Stimulated activated CD4-positive, alpha-beta T cell treated with anti-CD3 and anti-CD28 coated beads, Interleukin-15, amount 100 ng/mL, for 48 hours (primary cell): Measurements from ENCODE around the gene EHD1.
"Not testable (repeated sequence)": the region's sequence is repeated elsewhere in the genome, so short reads cannot be mapped to it uniquely, and the experiment has no call there.

Experiments
- DNase-seq, 2 donors: peaks; one replicate each; pipeline ENCODE4 v3.0.0-alpha.2; 2020; ENCODE audit warnings: low read depth in 2 of 2

EHD1 gene

DNA sequence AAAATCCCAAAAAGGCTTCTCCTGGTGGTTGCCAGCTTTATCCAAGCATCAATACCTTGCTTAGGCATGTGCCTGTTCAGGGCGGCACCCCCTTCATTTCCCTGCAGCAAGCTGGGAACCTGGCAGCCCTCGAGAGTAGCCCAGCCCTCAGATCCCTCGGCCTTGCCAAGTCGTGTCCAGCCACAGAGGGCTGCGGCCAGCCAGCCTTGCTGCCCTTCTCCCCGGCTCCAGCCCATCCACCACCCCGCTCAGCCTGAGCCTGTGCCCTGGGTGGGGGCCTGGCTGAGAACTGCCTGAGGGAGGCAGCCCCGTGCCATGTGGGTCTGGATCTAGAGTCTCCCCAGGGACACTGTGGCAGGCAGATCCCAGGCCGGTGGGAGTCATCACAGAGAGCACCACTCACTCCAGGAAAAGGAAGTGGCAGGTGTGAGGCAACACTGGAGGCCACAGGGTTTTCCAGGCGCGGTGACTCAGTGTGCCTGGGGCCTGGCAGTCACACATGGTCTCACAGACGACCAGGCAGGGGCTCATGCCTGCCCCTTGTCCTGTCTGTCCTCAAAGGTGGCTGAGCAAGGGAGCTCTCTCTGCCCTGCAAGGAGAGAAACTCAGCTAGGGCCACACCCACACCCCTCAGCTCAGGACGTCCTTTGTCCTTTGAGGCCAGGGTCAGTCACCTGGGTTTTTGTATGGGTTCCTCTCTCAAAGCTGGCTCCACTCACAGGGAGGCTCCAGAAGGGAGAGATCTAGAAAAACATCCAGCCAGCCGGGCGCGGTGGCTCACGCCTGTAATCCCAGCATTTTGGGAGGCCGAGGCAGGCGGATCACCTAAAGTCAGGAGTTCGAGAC, 21.8 kb downstream of the EHD1 start:
- DNase-seq = peak; percentile 55 to 64

DNA sequence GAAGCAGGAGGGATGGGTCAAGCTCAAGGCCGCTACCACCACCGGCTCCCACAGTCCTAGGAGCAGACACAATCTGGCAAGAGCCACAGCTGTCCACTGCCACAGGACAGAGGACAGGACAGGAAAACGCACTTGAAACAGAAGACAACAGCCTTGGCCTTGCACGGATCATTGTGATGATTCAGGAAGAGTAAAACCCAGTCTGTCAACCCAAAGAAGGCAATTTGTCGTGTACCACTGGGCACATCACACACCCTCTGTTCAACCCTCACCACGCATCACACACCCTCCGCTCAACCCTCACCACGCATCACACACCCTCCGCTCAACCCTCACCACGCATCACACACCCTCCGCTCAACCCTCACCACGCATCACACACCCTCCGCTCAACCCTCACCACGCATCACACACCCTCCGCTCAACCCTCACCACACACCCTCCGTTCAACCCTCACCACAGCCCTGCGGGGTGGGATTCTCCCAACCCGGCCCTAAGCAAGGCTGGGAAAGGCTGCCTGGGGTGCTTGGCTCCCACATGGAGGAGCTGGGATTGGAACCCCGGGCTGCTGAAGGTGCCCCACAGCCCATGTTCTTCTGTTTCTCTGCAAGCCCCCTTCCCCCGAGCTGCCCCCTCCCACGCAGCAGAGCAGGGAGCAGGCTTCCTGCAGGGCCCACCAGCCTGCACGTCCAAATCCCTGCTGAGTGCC, 22.7 kb downstream of the EHD1 start:
- DNase-seq = no peak

DNA sequence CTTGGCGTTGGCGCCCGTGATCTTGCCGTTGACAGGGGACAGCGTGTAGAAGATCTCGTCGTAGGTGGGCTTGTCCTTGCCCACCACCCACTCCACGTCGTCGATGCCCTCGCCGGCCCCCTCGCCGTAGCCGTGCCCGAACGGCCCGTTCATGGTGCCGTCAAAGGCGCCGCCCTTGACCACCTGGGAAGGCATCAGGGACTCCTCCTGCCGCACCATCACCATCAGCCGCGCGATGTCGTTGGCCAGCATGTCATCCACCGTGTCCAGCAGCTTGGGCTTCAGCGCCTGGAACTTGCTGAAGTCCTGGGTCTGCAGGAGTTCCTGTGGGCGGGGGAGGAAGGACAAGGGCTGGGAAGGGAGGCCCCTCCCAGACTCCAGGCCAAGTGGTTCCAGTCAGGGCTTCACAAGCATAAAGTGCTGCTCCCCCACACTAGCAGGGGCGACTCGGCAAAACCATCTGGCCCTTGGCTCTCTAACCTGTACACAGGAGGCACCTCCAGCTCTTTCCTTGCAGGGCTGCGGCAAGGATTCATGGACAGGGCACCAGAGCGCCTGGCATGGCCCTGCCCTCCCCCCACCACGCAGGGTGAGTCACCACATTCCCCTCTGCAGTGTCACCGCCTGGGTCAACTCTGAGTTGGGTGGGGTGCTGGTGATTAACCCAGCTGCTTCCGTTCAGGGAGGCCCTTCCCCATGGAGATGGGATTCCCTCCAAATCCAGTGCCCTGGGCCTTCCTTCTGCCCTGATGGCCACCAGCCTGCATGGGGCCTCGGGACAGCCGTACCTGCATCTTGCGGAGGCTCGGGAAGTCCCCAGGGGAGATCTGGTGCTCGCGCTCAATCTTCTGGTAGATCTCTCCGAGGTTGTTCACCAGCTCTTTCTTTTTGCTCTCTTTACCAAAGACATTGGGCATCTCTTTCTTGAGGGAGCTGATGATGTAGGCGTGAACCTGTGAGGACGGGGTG, 23.6 kb downstream of the EHD1 start:
- DNase-seq = no peak

GRCh38 chr11:64854157-64854533, 24.3 kb downstream of the EHD1 start:
- no peak for DNase-seq

- DNase-seq = no peak
These were observed 24.7 kb downstream of the EHD1 start for GRCh38 chr11:64853709-64854108.

DNA sequence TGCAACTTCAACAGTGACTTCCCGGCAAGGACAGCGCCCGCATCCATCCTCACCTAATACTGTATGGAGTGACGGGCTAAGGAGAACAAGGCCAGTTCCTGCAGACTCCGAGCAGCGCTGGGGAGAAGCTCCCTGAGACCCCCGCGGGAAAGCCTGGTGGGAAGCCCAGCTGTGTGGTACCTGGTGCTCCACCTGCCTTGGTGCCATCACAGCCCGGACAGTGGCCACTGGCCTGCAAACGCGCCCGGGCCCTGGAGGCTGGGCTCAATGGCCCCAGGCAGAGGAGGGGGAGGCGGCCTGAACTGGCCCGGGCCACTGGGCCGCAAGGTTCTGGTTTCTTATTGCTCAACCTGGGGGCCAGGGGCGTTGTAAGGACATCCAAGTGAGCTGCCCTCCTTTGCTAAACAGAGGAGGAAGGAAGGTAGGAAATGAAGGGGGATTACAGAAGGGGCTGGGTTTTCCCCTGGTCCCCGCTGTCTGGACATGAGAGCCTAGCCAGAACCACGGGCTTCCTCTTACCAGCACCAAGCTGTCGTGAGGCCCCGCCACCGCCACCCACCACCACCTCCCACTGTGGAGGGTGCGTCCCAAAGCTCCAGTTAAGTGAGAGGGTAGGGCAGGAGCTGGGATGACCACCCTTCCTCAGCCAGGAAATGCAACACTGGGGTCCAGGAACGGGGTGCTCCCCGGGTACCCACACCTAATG, 25.5 kb downstream of the EHD1 start:
- DNase-seq = no peak

DNA sequence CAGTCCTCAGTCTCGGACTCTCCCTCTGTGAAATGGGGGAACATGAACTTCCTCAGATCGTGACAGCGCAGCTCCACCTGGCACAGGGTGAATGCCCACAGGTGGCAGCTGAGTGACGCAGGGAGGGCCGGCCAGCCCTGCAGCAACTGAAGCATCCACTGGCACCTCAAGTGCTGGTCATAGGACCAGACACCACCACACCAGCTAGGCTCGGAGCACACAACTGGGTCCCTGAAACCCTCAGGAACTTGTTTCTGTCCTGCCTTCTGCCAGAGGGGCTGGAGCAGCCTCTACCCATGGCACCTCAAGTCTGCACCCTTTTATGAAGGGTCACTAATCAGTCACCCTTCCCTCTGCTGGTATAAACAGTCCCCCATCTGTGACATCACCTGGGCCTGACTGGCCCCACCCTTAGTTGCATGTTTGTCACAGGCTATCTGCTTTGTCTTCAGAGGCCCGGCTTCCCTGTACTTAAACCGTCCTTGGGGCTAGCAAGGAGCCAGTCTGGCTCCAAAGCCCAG, 26.5 kb downstream of the EHD1 start:
- DNase-seq = no peak

GRCh38 chr11:64850979-64851567, 27.3 kb downstream of the EHD1 start:
- no peak for DNase-seq

GRCh38 chr11:64849598-64850356, 28.6 kb downstream of the EHD1 start:
- DNase-seq = no peak

DNA sequence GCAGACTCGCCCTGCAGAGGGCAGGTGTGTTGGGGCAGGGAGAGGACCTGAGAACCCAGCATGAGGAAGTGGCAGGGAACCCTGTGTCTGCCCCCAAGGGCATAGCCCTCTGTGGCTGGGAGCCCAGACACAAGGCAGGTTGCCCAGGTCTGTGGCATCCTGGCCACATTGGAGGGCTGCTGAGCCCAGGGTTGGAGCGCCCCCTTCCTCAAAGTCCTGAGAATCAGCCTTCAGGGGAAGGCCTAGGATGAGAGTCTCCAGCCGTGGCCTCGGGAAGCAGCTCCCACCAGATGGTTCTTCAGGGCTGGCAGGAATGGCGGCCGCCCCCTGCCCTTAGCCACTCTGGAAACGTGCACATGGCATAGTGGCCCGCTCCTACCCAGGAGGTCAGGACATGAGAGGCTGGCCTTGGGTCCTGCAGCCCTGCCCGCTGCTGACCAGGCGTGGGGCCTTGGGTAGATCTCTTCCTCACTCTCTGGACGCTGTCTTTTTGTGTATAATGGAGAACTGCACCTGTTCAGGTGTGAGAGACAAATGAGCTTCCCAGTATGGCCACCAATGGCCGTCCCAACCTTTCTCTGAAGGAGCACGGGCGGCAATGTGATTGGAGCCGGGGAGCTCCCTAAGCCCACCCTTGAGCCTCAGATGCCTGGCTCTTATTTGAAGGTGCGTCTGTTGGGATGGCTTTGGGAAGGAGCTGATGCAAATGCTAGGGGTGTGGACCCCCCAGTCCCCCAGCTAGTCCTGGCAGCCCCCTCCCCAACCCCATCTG, 29.4 kb downstream of the EHD1 start:
- DNase-seq = no peak

DNA sequence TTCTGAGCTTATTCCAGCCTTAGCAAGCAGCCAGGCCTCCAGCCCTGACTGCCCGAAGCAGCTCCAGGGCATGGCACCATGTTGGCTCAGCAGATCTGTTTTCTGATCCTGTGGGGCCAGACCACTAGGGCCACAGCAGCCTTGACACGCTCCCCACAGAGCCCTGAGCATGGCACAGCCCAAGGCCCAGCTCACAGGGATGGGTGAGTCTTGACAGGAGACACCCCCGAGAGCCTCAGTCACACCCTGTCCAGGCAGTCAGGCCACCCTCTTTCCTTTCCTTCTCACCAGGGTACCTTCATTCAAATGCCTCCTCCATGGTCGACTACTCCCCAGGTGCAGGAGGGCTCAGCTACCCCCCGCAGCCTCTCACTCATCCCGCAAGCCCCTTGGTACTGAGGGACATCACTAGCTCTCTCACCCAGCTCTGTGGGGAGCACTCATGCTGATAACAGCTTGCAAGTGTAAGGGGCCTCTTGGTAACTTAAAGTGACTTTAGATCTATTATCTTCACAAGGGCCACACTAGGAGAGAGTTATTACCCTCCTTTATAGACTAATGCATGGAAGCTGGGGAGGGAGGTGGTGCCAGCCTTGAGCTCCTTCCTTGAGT, 30.1 kb downstream of the EHD1 start:
- DNase-seq = no peak

DNA sequence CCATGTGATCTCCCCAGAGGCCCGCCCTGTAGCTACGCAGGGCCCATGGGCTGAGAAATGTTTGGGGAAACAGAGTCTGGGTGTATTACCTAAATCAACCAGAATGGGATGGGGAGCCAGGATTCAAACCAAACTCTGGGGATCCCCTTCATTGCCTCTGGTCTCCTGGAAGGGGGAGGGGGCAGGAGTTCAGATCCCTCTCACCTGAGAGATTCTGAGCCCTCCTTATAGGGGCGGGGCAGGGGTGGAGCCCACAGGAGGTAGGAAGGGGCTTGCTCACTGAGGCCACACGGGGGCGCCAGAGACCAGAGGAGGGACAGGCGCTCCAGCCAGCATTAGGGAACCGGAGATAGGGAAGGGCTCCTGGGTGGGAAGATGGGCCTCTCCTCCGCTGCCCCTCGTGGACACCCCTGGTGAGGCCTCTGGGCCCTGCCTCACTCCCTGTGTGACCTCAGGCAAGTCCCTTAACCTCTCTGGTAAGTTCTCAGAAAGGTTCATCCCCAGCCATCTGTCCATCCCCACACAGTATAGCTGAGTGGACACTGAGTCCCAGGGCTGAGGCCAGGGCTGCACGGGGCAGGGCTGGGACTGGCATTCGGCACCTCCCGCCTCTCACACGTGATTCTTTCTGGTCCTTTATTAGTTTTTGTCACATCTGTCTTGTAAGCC, 31.3 kb downstream of the EHD1 start:
- DNase-seq = peak; percentile 87 to 92

DNA sequence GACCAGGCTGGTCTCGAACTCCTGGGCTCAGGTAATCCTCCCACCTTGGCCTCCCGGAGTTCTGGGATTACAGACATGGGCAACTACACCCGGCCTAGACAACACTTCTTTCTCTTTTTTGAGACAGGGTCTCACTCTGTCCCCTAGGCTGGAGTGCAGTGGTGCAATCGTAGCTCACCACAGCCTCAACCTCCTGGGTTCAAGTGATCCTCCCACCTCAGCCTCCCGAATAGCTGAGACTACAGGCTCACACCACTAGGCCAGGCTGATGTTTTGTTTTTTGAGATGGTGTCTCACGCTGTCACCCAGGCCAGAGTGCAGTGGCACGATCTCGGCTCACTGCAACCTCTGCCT, 32.7 kb downstream of the EHD1 start:
- not testable (repeated sequence) for DNase-seq

GRCh38 chr11:64845129-64845775, 33.2 kb downstream of the EHD1 start:
- no peak for DNase-seq

DNA sequence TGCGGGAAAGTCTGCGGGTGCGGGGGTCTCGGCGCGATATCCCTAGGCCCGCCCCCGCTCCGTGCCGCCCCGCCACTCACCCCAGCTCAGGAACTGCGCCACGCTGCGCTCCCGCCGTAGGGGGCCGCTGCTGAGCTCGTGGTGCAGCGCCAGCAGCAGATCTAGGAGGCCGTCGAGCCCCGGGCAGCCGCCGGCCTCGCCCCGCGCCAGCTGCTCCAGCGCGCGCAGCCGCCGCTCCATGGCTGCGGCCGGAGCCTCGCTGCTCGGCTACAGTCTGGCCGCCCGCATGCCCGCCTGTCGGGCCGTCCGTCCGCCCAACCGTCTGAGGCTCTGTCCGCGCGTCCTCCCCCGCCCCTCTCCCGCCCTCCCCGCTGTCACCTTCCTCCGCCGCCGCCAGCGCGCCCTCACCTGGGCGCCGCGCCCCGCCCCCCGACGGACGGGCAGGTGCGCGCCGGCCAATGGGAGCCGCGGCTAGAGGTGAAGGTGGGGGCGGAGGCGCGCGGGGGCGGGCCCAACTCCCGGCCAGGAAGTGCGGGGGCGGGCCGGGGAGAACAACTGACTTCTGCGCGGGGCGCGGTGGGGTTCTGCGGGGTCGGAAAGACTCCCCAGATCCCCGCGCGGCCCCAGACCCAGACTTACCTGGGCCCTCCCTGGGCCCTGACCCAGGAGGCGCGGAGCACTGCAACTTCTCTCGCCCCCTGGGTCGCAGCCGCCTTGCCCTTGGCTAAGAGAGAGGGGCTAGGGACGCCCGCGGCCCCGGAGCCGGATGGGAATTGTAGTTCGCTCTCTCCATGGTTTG, 33.9 kb downstream of the EHD1 start, which contains the start of gene CDC42BPG:
TSS of gene CDC42BPG (minus strand) at position 324 of the 799 bp plus-strand sequence. CDS start at position 240, 84 bp downstream.
- DNase-seq = peak in 1 of 2 donors; percentile 58

DNA sequence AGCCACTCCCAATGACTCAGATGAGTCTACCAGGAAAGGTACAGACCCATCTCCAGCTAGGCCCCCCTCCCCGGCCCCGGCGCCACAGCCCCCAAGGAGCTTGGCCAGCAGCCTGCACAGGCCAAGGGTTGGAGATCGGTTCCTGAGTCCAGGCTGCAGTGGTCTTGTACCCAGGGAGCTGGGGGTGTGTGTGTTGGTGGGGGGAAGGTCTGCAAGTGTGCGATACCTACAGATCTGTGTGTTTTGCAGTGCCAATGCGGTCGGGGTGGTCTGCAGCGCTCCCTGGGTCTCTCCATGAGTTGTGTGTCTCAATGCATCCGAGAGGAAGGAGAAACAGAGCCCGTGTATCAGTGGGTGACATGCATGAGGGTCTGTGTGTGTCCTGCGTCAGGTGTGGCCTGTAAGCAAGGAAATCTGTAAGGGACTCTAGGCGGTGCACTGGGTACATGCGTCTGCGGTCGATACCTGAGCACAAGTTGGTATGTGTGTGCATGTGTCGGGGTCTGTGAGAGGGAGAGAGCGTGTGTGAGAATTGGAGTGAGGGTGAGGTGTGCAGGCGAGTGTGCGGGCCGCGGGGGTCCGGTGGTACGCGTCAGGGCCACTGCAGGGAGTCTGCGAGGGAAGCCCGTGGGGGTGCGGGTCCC, 34.6 kb downstream of the EHD1 start:
- no peak for DNase-seq
